WTC11 (cell line): Measurements from ENCODE around the gene COBL. TPM values are rescaled to one million over a fixed set of nuclear protein-coding genes. Genes with fewer than 3 reads are reported as not detected.

Experiments used
- ATAC-seq: fragments of 200-7000 bp; cut with Tn5 transposase; 2 replicates; pipeline ENCODE4 v1.10.0; 2021; ENCODE audit warnings: mild to moderate bottlenecking, moderate library complexity
- CTCF ChIA-PET: fragments of 300-600 bp; sonication (Branson Sonifier 250); formaldehyde crosslinking; loops from one replicate; lab custom pipeline; 2021; ENCODE audit warnings: antibody characterized with exemption; lab: Charles Lee
- POLR2A ChIA-PET: fragments of 350-600 bp; sonication (Branson Sonifier 250); formaldehyde crosslinking; loops from one replicate; lab custom pipeline; 2021; ENCODE audit warnings: antibody characterized with exemption; lab: Charles Lee
- DNase-seq: peaks from one replicate; pipeline ENCODE4 v3.0.0; 2021; ENCODE audit warnings: low spot score
- H3K27ac Mint-ChIP-seq: 2 replicates; pipeline ENCODE4 v1.8.0; 2021; ENCODE audit warnings: mixed read lengths
- H3K27me3 Mint-ChIP-seq: 2 replicates; pipeline ENCODE4 v1.8.0; 2021; ENCODE audit warnings: low read depth, mild to moderate bottlenecking, moderate library complexity, mixed read lengths
- H3K36me3 Mint-ChIP-seq: 2 replicates; pipeline ENCODE4 v1.8.0; 2021; ENCODE audit warnings: mixed read lengths
- H3K4me1 Mint-ChIP-seq: 2 replicates; pipeline ENCODE4 v1.8.0; 2022; ENCODE audit warnings: mixed read lengths
- H3K4me3 Mint-ChIP-seq: 2 replicates; pipeline ENCODE4 v1.8.0; 2021; ENCODE audit warnings: mild to moderate bottlenecking, moderate library complexity, mixed read lengths
- H3K9me3 Mint-ChIP-seq: 2 replicates; pipeline ENCODE4 v1.8.0; 2021; ENCODE audit warnings: mixed read lengths
- AFF4 ChIP-seq: sonication (generic); formaldehyde crosslinking; IDR thresholded peaks from 2 replicates; pipeline ENCODE4 v1.8.1; 2023; ENCODE audit warnings: mild to moderate bottlenecking, missing genetic modification reagents, borderline replicate concordance
- CREM ChIP-seq: sonication (generic); formaldehyde crosslinking; IDR thresholded peaks from 2 replicates; pipeline ENCODE4 v1.8.1; 2022; ENCODE audit warnings: mild to moderate bottlenecking, missing genetic modification reagents, moderate library complexity
- E2F5 ChIP-seq: sonication (generic); formaldehyde crosslinking; IDR thresholded peaks from 2 replicates; pipeline ENCODE4 v1.8.1; 2022; ENCODE audit warnings: mild to moderate bottlenecking, moderate library complexity, missing genetic modification reagents
- GTF2I ChIP-seq: fragments of 250-450 bp; sonication (Bioruptor Pico); conservative IDR thresholded peaks from 2 replicates; pipeline ENCODE4 v1.4.0; 2021; ENCODE audit warnings: mild to moderate bottlenecking
- HMGXB4 ChIP-seq: sonication (generic); formaldehyde crosslinking; IDR thresholded peaks from 2 replicates; pipeline ENCODE4 v1.8.1; 2023; ENCODE audit warnings: mild to moderate bottlenecking, moderate library complexity, missing genetic modification reagents
- JUN ChIP-seq: sonication (generic); formaldehyde crosslinking; IDR thresholded peaks from 2 replicates; pipeline ENCODE4 v1.8.0; 2023; ENCODE audit warnings: mild to moderate bottlenecking, missing genetic modification reagents
- MAX ChIP-seq: sonication (generic); formaldehyde crosslinking; IDR thresholded peaks from 2 replicates; pipeline ENCODE4 v1.8.0; 2022; ENCODE audit warnings: mild to moderate bottlenecking, missing genetic modification reagents
- MXD4 ChIP-seq: fragments of 250-450 bp; sonication (Bioruptor Pico); IDR thresholded peaks from 2 replicates; pipeline ENCODE4 v1.8.0; 2021; ENCODE audit warnings: mild to moderate bottlenecking, moderate library complexity, borderline replicate concordance
- MYBL2 ChIP-seq: sonication (generic); formaldehyde crosslinking; IDR thresholded peaks from 2 replicates; pipeline ENCODE4 v1.8.1; 2023; ENCODE audit warnings: mild to moderate bottlenecking, moderate library complexity, missing genetic modification reagents
- NR2C2 ChIP-seq: sonication (generic); formaldehyde crosslinking; IDR thresholded peaks from 2 replicates; pipeline ENCODE4 v1.8.0; 2022; ENCODE audit warnings: mild to moderate bottlenecking, missing genetic modification reagents
- PRDM15 ChIP-seq: sonication (generic); formaldehyde crosslinking; IDR thresholded peaks from 2 replicates; pipeline ENCODE4 v1.8.0; 2022; ENCODE audit warnings: missing genetic modification reagents
- SMAD4 ChIP-seq: sonication (generic); formaldehyde crosslinking; IDR thresholded peaks from 2 replicates; pipeline ENCODE4 v1.8.0; 2022; ENCODE audit warnings: mild to moderate bottlenecking, missing genetic modification reagents
- TCF7 ChIP-seq: sonication (generic); formaldehyde crosslinking; IDR thresholded peaks from 2 replicates; pipeline ENCODE4 v1.8.0; 2022; ENCODE audit warnings: mild to moderate bottlenecking, low read depth, missing genetic modification reagents, moderate library complexity
- TP53 ChIP-seq: sonication (generic); formaldehyde crosslinking; IDR thresholded peaks from 2 replicates; pipeline ENCODE4 v1.8.1; 2023; ENCODE audit warnings: mild to moderate bottlenecking, missing genetic modification reagents
- USF2 ChIP-seq: sonication (generic); formaldehyde crosslinking; IDR thresholded peaks from 2 replicates; pipeline ENCODE4 v1.8.1; 2023; ENCODE audit warnings: mild to moderate bottlenecking, missing genetic modification reagents, moderate library complexity
- ZNF219 ChIP-seq: sonication (generic); formaldehyde crosslinking; IDR thresholded peaks from 2 replicates; pipeline ENCODE4 v1.8.0; 2023; ENCODE audit warnings: missing genetic modification reagents, mild to moderate bottlenecking, borderline replicate concordance
- ZNF263 ChIP-seq: sonication (generic); formaldehyde crosslinking; IDR thresholded peaks from 2 replicates; pipeline ENCODE4 v1.8.1; 2022; ENCODE audit warnings: low read depth, mild to moderate bottlenecking, moderate library complexity, missing genetic modification reagents
- ZNF425 ChIP-seq: fragments of 250-450 bp; sonication (Bioruptor Pico); conservative IDR thresholded peaks from 2 replicates; pipeline ENCODE4 v1.9.0; 2021; ENCODE audit warnings: mild to moderate bottlenecking
- total RNA-seq: library from RNA; stranded (reverse); gene quantifications from 3 replicates; pipeline ENCODE4 v1.2.3, GENCODE V29; 2021

The COBL gene
- total RNA-seq, 1 experiment from 2014 or later, result 36.5 TPM

GRCh38 chr7:51198654-51199053 lies 118.0 kb downstream of the COBL start (continued):
- TF ChIP-seq PRDM15 (no peak), JUN (no peak), MYBL2 (CRISPR knock-in tag) (no peak), MAX (no peak), AFF4 (CRISPR knock-in tag) (no peak), TP53 (no peak), E2F5 (CRISPR knock-in tag) (no peak)

- ChIA-PET POLR2A (interaction anchor here (1.4 kb wide), 1 partner anchor 35 kb away, joined by 3 read pairs; no protein-coding TSS in a partner anchor), CTCF (interaction anchor here (1.0 to 1.2 kb wide), 4 partner anchors 28 to 178 kb away, joined by 3 to 5 read pairs (median 4); no protein-coding TSS in a partner anchor)
- no peaks in the 10 kb centered on the region for H3K9me3 Mint-ChIP-seq
- DNase-seq (no peak), ATAC-seq (no peak)
- TF ChIP-seq HMGXB4 (CRISPR knock-in tag) (no peak), ZNF219 (CRISPR knock-in tag) (no peak), GTF2I (no peak), CREM (no peak), TCF7 (CRISPR knock-in tag) (no peak), MXD4 (CRISPR knock-in tag) (no peak), ZNF263 (CRISPR knock-in tag) (no peak), TP53 (no peak), SMAD4 (CRISPR knock-in tag) (no peak), ZNF425 (CRISPR knock-in tag) (no peak), NR2C2 (no peak), USF2 (CRISPR knock-in tag) (no peak)
- H3K36me3 Mint-ChIP-seq, result peaks cover 12% of the 10 kb centered on the region
- H3K4me3 Mint-ChIP-seq, result no peak overlapping the region
- peaks cover 8% of the 10 kb centered on the region for H3K4me1 Mint-ChIP-seq
- no peaks in the 10 kb centered on the region for H3K27me3 Mint-ChIP-seq
- peak overlapping the region; percentile 57; the same call in 1 of the 2 replicates for H3K27ac Mint-ChIP-seq
Observed at GRCh38 chr7:51190969-51191368, 125.6 kb downstream of the COBL start.
